Measurements from ENCODE around the gene DSCAM.

GRCh38 chr21:40563900-40564299, 283.1 kb downstream of the DSCAM start:
- TF ChIP-seq, protein P1, sequence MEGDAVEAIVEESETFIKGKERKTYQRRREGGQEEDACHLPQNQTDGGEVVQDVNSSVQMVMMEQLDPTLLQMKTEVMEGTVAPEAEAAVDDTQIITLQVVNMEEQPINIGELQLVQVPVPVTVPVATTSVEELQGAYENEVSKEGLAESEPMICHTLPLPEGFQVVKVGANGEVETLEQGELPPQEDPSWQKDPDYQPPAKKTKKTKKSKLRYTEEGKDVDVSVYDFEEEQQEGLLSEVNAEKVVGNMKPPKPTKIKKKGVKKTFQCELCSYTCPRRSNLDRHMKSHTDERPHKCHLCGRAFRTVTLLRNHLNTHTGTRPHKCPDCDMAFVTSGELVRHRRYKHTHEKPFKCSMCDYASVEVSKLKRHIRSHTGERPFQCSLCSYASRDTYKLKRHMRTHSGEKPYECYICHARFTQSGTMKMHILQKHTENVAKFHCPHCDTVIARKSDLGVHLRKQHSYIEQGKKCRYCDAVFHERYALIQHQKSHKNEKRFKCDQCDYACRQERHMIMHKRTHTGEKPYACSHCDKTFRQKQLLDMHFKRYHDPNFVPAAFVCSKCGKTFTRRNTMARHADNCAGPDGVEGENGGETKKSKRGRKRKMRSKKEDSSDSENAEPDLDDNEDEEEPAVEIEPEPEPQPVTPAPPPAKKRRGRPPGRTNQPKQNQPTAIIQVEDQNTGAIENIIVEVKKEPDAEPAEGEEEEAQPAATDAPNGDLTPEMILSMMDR (IDR thresholded peaks at IDR 0.05; ENCODE audit: extremely low read depth in 1 of 2, insufficient read depth in 1 of 2, low read depth in 1 of 2, low read length in 2 of 2): no peak
- TF ChIP-seq GATA2 (IDR thresholded peaks at IDR 0.05; ENCODE audit: insufficient read depth, insufficient read length, low read depth, low read length): no peak
- TF ChIP-seq MAX (IDR thresholded peaks at IDR 0.05; ENCODE audit: insufficient read depth, insufficient read length): no peak
- TF ChIP-seq POLR2A (IDR thresholded peaks at IDR 0.05; ENCODE audit: low read depth, low read length): no peak
- no peak for TF ChIP-seq POLR2AphosphoS5 (IDR thresholded peaks at IDR 0.05; ENCODE audit: insufficient read depth, low read depth, low read length)
- TF ChIP-seq EZH2 (IDR thresholded peaks at IDR 0.05; ENCODE audit: borderline replicate concordance, low read depth, low read length, severe bottlenecking): no peak
- TF ChIP-seq JUN (IDR thresholded peaks at IDR 0.05; ENCODE audit: borderline replicate concordance, insufficient read depth, insufficient read length, low read depth): no peak
- no peak for TF ChIP-seq MYC (IDR thresholded peaks at IDR 0.05; ENCODE audit: low read depth, low read length)
- no peak for TF ChIP-seq FOS (IDR thresholded peaks at IDR 0.05; ENCODE audit: borderline replicate concordance, insufficient read depth, low read length)
